Panc1 (cell line): ENCODE results near the gene NLRC5.

Experiments
- CTCF ChIP-seq: fragments of 450-650 bp; IDR thresholded peaks from 2 replicates; pipeline ENCODE4 v1.5.1; 2017; ENCODE audit warnings: mild to moderate bottlenecking
- POLR2AphosphoS5 ChIP-seq: IDR thresholded peaks from 2 replicates; pipeline ENCODE4 v1.6.1; 2012; ENCODE audit warnings: mild to moderate bottlenecking, low read depth, low read length, moderate library complexity
- REST ChIP-seq, 2 experiments: IDR thresholded peaks; 2 replicates each; pipeline ENCODE4 v1.6.1; 2011 to 2012; ENCODE audit warnings: low read depth in 2 of 2, control low read depth in 1 of 2, low read length in 1 of 2, mild to moderate bottlenecking in 1 of 2, moderate library complexity in 1 of 2; ENCODE audit not compliant: insufficient read depth in 1 of 2
- SIN3A ChIP-seq: IDR thresholded peaks from 2 replicates; pipeline ENCODE4 v1.6.1; 2012; ENCODE audit warnings: low read depth, mild to moderate bottlenecking, low read length, moderate library complexity, borderline replicate concordance; ENCODE audit not compliant: insufficient read depth

GRCh38 chr16:56939801-56940200, 49.6 kb upstream of the NLRC5 start:
- TF ChIP-seq REST (IDR thresholded peaks at IDR 0.05; ENCODE audit: insufficient read depth in 1 of 2, low read depth in 2 of 2, low read length in 1 of 2) (no peak), CTCF (no peak), POLR2AphosphoS5 (no peak), SIN3A (no peak)
